Nephron progenitor cell (in vitro differentiated cells): Measurements from ENCODE around the gene RBM14.
"Not testable (repeated sequence)": the region's sequence is repeated elsewhere in the genome, so short reads cannot be mapped to it uniquely, and the experiment has no call there.

Experiments
- DNase-seq: peaks from one replicate; pipeline ENCODE4 v3.0.0; 2021
- H3K27ac Mint-ChIP-seq: 2 replicates; pipeline ENCODE4 v1.8.0; 2021; ENCODE audit warnings: mild to moderate bottlenecking, moderate library complexity, mixed read lengths
- H3K27me3 Mint-ChIP-seq: 2 replicates; pipeline ENCODE4 v1.8.0; 2021; ENCODE audit warnings: mild to moderate bottlenecking, low read depth, mixed read lengths; ENCODE audit not compliant: poor library complexity
- H3K36me3 Mint-ChIP-seq: 2 replicates; pipeline ENCODE4 v1.8.0; 2021; ENCODE audit warnings: low read depth, mixed read lengths
- H3K4me1 Mint-ChIP-seq: 2 replicates; pipeline ENCODE4 v1.8.0; 2021; ENCODE audit warnings: mixed read lengths
- H3K4me3 Mint-ChIP-seq: 2 replicates; pipeline ENCODE4 v1.8.0; 2021; ENCODE audit warnings: mild to moderate bottlenecking, moderate library complexity, mixed read lengths
- H3K9me3 Mint-ChIP-seq: 2 replicates; pipeline ENCODE4 v1.8.0; 2021; ENCODE audit warnings: mild to moderate bottlenecking, moderate library complexity, mixed read lengths
- TF ChIP-seq, protein P1 (sequence below): fragments of 200-600 bp; sonication (generic); IDR thresholded peaks from 2 replicates; pipeline ENCODE4 v1.5.0; 2021; ENCODE audit warnings: antibody characterized with exemption

Gene RBM14

GRCh38 chr11:66570850-66571180 is 45.6 kb upstream of the RBM14 start:
- no peak overlapping the region for H3K4me3 Mint-ChIP-seq

DNA sequence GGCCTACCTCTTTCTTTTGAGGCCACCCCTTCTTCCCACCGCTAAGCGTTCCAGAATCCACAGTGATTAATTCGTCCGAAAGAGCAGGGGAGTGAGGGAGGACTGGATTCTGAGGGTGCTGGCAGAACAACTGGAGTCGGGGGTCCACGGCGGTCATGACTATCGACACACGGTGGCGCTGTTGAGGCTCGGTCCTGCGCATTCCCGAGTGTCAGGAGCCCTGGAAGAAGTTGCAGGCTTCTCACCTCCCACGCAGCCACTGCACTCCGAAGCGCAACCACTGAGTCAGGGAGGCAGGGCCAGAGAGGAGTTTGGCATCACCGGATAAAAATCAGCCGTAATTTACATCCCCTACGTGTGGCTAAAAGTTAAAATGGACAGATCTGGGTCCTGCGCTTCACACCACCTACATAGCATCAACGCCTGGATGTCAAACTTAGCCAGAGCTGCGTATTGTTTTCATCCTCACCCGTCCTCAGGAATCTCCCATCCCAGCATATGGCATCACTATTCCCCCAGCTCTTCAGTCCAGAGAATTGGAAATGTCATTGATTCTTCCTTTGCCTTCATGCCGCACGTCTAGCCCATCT is 37.3 kb upstream of the RBM14 start:
- Mint-ChIP-seq H3K27ac (no peak overlapping the region), H3K36me3 (peaks cover 5% of the 10 kb centered on the region), H3K4me3 (no peak overlapping the region), H3K4me1 (peaks cover 44% of the 10 kb centered on the region), H3K27me3 (peaks cover 29% of the 10 kb centered on the region), H3K9me3 (peaks cover 28% of the 10 kb centered on the region)
- DNase-seq = peak; percentile 88
- TF ChIP-seq, protein P1, sequence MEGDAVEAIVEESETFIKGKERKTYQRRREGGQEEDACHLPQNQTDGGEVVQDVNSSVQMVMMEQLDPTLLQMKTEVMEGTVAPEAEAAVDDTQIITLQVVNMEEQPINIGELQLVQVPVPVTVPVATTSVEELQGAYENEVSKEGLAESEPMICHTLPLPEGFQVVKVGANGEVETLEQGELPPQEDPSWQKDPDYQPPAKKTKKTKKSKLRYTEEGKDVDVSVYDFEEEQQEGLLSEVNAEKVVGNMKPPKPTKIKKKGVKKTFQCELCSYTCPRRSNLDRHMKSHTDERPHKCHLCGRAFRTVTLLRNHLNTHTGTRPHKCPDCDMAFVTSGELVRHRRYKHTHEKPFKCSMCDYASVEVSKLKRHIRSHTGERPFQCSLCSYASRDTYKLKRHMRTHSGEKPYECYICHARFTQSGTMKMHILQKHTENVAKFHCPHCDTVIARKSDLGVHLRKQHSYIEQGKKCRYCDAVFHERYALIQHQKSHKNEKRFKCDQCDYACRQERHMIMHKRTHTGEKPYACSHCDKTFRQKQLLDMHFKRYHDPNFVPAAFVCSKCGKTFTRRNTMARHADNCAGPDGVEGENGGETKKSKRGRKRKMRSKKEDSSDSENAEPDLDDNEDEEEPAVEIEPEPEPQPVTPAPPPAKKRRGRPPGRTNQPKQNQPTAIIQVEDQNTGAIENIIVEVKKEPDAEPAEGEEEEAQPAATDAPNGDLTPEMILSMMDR = peak; percentile 70

More at GRCh38 chr11:66570850-66571180, 45.6 kb upstream of the RBM14 start:
- H3K27ac Mint-ChIP-seq = no peak overlapping the region
- TF ChIP-seq, protein P1 = no peak
- peaks cover 10% of the 10 kb centered on the region for H3K36me3 Mint-ChIP-seq
- no peak for DNase-seq
- peaks cover 18% of the 10 kb centered on the region for H3K27me3 Mint-ChIP-seq
- peaks cover 25% of the 10 kb centered on the region for H3K4me1 Mint-ChIP-seq
- peaks cover 25% of the 10 kb centered on the region for H3K9me3 Mint-ChIP-seq

DNA sequence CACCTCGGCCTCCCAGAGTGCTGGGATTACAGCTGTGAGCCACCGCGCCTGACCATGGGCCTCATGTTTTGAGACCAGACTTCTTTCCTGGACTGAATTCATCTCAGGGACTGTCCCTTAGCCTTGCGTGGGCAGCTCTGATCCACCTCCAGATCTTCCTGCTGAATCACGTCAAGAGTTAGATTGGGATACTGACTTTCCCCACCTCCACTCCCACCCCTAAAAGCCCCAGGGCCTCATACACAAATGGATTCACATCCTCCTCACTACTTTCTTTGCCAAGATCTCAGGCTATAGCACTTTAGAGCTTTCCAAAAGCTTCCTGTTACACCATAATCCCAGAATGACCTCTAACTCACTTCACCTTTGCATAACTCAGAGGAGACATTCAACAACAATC is 35.6 kb upstream of the RBM14 start:
- no peak for DNase-seq
- H3K27ac Mint-ChIP-seq = peak overlapping the region; percentile 4
- H3K9me3 Mint-ChIP-seq = peaks cover 25% of the 10 kb centered on the region
- TF ChIP-seq, protein P1 = no peak
- no peaks in the 10 kb centered on the region for H3K36me3 Mint-ChIP-seq
- H3K4me3 Mint-ChIP-seq = no peak overlapping the region
- H3K27me3 Mint-ChIP-seq = peaks cover 23% of the 10 kb centered on the region
- H3K4me1 Mint-ChIP-seq = peaks cover 33% of the 10 kb centered on the region

- no peaks in the 10 kb centered on the region for H3K36me3 Mint-ChIP-seq
- TF ChIP-seq, protein P1 = no peak
- DNase-seq = no peak
- H3K27ac Mint-ChIP-seq = peak overlapping the region; percentile 4
- peaks cover 29% of the 10 kb centered on the region for H3K9me3 Mint-ChIP-seq
- no peak overlapping the region for H3K4me3 Mint-ChIP-seq
- H3K27me3 Mint-ChIP-seq = peaks cover 23% of the 10 kb centered on the region
- peaks cover 30% of the 10 kb centered on the region for H3K4me1 Mint-ChIP-seq
These were observed 35.2 kb upstream of the RBM14 start for GRCh38 chr11:66581261-66581660.

GRCh38 chr11:66582565-66583147 is 33.8 kb upstream of the RBM14 start:
- DNase-seq, H3K4me3 Mint-ChIP-seq, H3K36me3 Mint-ChIP-seq: not testable (repeated sequence)
- Mint-ChIP-seq H3K27me3 (peaks cover 26% of the 10 kb centered on the region), H3K4me1 (peaks cover 24% of the 10 kb centered on the region), H3K9me3 (peaks cover 41% of the 10 kb centered on the region), H3K27ac (peak overlapping the region; percentile 79)

DNA sequence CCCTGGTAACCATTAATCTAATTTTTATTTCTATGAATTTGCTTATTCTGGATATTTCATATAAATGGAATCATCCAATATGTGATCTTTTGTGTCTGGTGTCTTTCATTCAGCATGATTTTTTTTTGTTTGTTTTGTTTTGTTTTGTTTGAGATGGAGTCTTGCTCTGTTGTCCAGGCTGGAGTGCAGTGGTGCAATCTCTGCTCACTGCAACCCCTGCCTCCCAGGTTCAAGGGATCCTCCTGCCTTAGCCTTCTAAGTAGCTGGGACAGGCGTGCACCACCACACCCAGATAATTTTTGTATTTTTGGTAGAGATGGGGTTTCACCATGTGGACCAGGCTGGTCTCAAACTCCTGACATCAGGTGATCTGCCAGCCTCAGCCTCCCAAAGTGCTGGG is 31.0 kb upstream of the RBM14 start:
- peaks cover 51% of the 10 kb centered on the region for H3K9me3 Mint-ChIP-seq
- H3K36me3 Mint-ChIP-seq, H3K27me3 Mint-ChIP-seq, DNase-seq, H3K27ac Mint-ChIP-seq, H3K4me3 Mint-ChIP-seq: not testable (repeated sequence)
- H3K4me1 Mint-ChIP-seq = peaks cover 16% of the 10 kb centered on the region

DNA sequence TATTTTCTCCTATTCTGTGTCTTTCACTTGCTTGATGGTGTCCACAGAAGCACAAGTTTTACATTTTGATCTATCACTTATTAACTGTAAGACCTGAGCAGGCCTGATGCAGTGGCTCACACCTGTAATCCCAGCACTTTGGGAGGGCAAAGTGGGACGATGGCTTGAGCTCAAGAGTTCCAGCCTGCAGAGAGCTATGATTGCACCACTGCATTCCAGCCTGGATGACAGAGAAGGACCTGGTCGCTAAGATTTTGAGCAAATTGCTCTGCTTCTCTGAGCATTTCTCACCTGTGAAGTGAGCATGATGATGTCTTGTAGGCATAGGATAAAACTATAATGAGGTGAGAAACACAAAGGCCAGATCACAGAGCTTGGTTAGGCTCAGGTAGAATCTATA is 30.3 kb upstream of the RBM14 start:
- H3K27me3 Mint-ChIP-seq = peaks cover 10% of the 10 kb centered on the region
- TF ChIP-seq, protein P1 = no peak
- no peak for DNase-seq
- H3K9me3 Mint-ChIP-seq = peaks cover 58% of the 10 kb centered on the region
- H3K4me1 Mint-ChIP-seq = peaks cover 12% of the 10 kb centered on the region
- H3K36me3 Mint-ChIP-seq = no peaks in the 10 kb centered on the region
- no peak overlapping the region for H3K27ac Mint-ChIP-seq
- H3K4me3 Mint-ChIP-seq = no peak overlapping the region

GRCh38 chr11:66589315-66589714 is 27.1 kb upstream of the RBM14 start:
- H3K36me3 Mint-ChIP-seq, DNase-seq, H3K4me1 Mint-ChIP-seq, H3K4me3 Mint-ChIP-seq, H3K27ac Mint-ChIP-seq: not testable (repeated sequence)
- Mint-ChIP-seq H3K27me3 (peaks cover 11% of the 10 kb centered on the region), H3K9me3 (peaks cover 65% of the 10 kb centered on the region)
